LoVo (cell line): ENCODE measurements around the gene MAGI2.

ENCODE experiments used
- DNase-seq: peaks from one replicate; pipeline ENCODE4 v3.0.0-alpha.2; 2016; ENCODE audit warnings: low spot score

The MAGI2 gene

DNA sequence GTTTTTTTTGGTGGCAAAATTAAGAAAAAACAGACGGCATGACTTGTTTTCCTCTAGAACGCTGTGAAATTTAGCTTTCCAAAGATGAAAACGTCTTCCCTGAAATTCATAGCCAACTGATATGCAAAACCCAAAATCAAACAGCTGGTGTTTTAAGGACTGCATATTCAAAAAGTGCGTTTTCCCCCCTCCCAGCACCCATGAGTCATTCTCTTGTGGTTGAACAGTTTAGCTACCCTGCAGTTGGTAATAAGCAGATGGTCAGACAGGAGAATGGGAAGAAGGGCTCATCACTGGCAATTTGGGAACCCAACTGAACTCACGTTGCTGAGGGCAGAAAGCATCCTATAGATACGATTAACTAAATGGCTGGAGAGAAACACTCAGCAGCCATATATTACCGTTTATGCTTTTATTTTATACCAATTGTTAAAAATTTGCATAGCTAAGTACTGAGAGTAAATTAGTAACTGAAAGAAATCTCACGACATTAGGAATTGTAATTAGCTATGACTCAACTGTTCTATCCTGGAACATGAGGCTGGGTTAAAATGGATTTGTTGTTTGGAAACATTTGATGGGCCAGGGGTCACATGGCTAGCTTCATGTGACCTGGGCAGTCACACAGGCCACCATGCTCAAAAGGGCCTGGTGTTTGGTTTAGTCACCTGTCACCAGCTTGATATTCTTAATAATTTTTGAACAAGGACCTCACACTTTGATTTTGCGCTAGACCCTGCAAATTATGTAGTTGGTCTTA is 1311.8 kb downstream of the MAGI2 start:
- DNase-seq, result no peak

DNA sequence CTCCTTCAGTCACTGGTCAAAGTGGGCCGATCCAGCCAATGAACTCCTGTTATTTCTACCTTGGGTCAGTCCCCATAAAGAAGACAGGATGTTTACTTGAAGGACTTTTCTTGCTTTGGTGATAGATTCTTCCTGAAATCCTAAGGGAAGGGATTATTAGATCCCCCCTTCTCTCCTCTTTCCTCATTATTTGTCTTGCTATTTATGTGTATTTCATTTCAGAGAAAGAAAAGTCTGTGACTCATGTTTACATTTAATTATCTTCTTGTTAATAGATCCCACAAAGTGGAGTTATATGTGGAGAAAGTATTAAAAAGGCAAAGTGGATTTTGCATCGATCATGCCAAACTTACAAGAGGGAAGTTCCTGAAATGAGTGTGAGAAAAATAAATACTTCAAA is 1313.4 kb downstream of the MAGI2 start:
- DNase-seq, result no peak

DNA sequence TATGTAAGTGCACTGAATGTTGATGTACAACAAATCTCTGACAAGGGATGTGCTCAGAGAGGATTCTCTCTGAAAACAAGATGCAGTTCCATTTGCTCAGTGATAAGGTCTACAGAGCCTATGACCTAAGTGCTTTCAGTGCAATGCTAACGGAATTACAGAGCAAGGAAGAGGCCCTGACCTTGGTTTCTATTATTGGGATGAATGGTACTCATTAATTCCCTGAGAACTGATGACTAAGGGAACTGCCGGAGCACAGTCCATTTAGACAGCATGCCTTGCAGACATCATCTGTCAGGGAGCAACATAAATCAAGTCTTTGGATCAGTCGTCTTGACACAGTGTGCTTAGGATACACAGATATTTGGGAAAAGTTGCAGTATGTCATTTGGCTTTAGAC is 1314.1 kb downstream of the MAGI2 start:
- no peak for DNase-seq

DNA sequence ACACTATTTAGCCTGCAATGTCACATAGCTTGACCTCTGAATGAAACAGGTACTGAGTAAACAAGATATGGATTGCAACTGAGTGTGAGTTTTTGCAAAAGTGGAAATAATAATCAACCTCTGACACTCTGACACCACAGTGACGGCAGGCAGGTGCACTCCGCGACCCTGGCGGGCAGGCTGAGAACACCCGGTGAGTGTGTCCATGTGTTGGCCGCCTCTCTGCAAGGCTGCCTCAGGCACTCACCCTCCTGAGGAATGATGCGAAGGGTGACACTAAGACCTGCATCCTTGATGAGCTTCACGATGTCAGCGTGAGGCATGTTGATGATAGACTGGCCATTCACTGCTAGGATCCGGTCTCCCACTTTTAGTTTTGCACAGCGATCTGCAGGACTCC is 1318.7 kb downstream of the MAGI2 start:
- no peak for DNase-seq

DNA sequence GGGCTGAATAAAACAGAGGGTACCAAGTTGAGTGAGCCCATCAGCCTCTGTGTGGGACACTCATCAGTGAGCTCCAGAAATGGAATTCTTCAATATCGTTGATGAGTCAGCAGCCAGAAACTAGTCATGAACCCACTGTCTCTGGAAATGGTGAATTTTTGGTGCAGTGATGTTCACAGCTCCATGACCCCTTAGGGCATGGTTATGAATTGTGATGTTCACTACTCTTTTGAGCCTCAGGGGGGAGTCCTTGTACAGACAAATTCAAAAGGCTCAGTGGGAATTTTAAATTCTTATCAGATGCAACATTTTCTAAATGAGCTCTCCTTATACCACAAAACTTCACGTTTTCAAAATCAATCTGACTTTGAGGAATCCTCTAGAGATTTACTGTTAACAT is 1319.2 kb downstream of the MAGI2 start:
- DNase-seq, result no peak

DNA sequence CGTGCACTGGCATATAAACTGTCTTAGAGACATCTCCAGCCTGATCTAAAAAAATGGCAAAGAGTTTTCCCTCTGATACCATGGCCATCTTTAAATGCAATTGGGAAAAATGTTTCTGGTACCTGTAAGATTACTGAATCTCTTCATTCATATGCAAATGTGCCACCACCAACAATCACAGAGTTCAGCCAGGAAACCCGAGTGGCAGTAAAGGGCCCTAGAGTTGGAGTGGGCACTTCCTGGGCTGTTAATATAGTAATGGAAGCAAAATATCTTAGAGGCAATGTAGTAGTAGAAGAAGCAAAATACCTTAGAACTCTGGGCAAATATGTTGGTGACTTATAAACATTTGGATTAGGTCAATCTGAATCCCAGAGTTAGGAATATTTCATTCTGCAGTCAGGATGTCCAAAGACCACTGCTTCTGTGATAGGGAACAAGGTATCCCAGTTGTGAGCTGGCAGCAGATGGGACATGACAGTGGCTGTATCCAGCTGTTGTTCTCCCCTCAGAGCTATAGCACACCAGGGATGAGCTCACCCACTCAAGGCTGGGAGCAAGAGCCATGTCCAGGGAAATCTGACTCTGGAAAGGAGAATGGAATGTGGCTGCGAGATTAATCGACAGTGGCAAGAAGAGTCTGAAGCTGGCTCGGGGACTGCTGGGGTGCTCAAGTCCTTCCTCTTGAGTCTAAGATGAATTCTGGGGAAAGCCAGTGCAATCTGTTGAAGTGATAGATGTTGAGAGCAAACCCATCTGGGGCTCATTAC is 1322.8 kb downstream of the MAGI2 start:
- DNase-seq, result no peak

DNA sequence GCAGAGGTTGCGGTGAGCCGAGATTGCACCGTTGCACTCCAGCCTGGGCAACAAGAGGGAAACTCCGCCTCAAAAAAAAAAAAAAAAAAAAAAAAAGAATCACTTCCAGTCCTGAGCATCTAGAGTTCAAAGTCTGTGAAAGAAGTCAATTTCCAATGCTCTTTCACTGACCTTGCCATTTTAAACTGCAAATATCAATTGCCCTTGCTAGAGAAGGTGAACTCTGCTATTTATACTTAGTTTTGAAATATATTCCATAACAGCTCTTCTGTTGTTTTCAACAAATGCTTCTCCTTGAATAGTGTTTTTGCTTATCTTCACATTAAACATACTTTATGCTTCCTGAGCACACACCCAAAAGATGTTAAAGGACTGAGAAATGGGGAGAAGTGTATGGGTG is 1323.6 kb downstream of the MAGI2 start:
- no peak for DNase-seq

DNA sequence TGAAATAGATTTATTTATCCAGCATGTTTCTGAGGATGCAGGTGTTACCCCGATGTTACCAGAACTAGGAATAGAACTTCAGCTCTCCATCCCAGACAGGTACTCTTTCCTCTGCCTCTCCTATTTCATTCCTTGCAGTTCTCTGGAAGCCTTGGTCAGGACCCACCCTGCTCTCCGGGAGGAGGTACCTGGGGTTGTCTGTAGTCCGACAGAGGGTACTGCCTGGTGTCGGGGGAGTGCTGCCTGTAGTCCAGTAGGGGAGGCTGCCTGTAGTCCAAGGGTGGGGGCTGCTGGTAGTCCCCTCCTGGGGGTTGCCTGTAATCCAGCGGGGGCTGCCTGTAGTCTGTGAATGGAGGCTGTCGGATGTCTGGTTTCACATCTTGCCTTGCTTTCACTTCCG is 1326.5 kb downstream of the MAGI2 start:
- no peak for DNase-seq

DNA sequence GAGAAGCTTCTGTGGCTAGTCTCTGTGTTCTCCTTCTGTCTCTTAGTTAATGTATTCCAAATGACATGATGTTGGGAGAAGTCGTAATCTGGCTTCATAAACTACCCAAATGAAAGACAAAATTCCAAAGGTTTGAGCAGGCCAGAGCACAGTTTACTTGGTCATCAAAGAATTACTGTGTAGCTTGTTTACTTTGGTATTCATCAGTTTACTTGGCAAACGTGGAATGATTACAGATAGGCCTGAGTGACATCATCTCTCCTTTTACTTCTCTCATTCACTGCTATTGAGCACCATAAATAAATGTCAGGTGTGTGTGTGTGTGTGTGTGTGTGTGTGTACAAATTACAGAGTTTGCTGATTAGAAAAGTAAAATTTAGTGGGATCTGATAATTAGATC is 1327.6 kb downstream of the MAGI2 start:
- no peak for DNase-seq

DNA sequence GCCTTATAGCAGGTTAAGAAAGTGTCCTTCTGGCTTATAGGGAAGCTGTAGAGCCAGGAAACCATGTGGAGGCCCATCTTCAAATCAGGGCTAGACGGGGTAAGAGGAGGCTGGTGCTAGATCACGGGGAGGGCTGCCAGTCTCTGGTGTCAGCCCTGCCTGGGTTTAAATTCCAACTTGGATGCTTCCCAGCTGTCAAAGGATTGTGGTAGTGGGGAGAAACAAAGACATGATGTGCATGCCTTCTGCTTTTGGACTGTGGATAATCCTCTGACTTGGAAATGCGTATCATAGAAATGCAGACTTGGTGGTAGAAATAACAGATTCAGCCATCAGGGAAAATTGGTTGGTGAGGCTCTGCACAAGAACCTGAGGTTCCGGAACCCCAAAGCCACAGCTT is 1329.3 kb downstream of the MAGI2 start:
- DNase-seq, result no peak

DNA sequence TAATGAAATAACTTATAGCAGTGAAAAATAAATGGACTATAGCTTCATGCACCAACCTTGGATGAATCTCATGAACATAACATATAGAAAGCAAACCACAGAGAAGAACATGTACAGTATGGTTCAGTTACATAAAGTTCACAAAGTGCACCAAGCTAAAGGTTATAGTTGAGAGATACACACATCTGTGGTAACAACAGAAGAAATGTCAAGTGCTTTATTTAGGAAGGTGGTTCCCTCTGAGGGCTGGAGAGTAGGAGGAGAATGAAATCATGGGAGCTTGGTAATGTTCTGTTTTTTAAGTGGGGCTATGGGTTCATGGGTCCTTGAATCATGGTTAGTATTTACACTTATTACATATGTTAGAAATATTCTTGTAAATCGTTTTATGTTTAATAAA is 1331.6 kb downstream of the MAGI2 start:
- no peak for DNase-seq

DNA sequence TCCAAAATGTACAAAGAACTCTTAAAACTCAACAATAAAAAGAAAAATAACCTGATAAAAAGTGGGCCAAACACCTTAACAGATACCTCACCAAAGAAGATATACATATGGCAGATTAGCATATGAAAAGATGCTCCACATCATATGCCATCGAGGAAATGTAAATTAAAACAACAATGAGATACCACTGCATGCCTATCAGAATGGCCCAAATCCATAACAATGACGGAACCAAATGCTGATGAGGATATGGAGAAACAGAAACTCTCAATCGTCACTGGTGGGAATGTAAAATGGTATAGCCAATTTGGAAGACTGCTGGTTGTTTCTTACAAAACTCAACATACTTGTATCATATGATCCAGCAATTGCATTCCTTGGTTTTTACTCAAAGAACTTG is 1335.0 kb downstream of the MAGI2 start:
- no peak for DNase-seq

DNA sequence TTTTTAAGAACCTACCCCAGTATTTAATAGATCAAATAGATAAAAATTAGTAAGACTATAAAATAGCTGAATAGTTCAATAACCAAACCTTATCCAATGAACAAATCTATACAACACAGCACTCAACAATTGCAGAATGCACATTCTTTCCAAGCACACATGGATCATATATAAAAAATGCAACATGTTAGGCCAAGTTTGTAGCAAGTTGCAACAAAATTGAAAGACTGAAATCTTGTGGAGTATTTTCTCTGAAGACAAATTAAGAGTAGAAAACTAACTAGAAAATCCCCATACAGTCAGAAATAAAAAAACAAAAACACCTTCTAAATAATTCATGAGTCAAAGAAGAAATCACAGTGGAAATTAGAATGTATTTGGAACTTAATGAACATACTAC is 1337.6 kb downstream of the MAGI2 start:
- no peak for DNase-seq

DNA sequence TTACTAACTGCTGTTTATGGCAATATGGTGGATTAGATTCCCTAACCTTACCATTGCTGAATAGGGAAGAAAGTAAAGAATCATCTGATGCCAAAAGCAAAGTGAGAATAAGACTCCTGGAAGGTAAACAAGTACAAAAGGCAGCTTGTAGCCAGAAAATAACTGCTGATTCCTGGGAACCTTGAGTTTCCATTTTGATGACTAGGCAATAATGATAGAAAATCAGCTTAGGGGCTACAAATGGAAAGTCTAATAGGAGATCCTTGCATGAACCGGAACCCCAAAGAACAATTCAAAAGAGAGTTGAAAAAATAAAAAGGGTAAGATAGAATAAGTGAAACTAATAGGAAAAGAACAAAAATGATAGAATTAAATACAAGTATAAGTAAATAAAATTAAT is 1338.5 kb downstream of the MAGI2 start:
- DNase-seq, result no peak

DNA sequence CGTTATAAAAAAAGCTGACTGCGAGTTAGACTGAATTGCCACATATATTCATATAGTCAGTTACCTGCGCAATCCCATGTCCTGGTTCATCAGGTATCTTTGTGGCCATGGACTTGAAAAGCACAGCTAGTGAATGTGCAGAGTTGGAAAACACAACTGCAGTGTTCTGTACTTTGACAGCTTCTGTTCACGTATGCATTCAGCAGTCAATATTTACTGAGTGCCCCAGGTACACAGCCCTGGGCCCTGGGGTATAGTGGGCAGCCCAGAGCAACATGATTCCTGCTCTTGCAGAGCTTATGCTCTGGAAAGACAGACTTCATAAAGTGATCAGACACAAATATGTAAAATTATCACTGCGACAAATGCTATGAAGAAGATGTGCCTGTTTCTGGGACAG is 1341.0 kb downstream of the MAGI2 start:
- DNase-seq, result no peak

DNA sequence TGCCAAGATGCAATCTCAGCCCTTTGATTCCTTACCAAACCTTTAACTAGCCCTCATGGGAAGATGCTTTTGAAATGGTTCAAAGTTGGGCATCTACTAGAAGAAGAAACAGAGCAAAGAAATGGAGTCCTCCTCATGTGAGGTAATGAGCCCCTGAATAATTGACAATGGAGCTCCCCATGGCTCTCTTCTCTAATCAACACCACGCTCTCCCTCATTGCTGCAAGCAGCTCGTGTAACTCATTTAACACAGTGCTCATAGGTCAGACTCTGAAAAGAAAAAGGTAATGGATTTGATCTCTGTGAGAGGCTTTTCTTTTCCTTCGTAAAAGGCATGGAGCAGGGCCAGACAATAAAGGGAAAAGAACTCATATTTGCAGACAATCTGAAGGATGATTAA is 1342.1 kb downstream of the MAGI2 start:
- DNase-seq, result no peak

DNA sequence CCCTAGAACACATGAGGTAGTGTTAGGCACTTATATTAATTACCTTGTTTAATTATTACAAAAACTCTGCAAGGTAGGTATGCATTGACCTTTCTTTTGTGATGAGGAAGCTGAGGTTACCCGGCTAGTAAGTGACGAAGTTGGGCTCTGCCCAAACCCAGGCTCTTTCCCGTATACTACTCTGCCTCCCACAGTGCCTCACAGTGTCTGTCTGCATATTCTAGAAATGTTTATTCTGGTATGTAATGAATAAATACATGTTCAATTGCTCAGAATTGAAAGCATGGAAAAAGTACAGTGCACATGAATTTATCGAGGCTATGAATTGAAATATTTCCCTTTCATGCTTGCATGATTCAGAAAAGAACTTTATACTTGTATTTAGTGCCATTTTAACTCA is 1350.0 kb downstream of the MAGI2 start:
- no peak for DNase-seq

DNA sequence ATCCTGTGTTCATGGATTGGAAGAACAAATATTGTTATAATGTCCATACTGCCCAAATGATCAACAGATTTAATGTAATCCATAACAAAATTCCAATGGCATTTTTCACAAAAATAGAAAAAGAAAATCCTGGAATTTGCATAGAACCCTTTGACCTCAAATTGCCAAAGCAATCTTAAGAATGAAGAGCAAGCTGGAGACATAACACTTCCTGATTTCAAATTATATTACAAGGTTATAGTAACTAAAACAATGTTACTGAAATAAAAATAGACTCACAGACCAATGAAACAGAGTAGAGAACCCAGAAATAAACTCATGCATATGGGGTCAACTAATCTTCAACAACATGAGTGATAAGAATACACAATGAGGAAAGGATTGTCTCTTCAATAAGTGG is 1352.4 kb downstream of the MAGI2 start:
- no peak for DNase-seq

DNA sequence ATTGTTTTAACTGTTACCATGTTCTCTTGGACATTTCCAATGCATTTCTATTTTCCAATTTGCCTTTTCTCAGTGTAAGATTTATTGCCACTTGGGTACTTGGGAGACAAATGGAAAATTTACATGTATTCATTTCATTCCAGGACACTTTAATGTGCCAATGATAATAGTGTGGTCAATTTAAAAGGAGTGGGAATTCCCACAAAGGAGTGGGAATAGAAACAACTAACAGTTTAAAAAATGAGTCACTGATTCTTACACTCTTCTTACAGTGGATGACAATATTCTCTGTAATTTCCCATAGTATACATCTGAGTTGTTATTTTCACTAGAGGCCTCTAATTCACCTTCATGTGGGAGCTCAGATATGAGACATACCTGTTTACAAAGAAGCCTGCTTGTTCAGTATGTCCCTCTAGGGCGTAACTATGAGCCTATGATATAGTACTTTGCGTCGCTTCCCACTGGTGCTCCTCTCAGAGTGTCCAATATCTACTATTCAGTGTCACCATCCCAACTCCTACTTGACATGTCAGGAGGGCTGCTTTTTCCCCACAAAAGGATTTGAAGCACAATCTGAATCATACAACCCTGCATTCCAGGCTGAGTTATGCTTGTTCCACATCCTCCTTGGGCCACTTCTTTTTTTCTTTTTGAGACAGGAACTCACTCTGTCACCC is 1353.6 kb downstream of the MAGI2 start:
- no peak for DNase-seq

DNA sequence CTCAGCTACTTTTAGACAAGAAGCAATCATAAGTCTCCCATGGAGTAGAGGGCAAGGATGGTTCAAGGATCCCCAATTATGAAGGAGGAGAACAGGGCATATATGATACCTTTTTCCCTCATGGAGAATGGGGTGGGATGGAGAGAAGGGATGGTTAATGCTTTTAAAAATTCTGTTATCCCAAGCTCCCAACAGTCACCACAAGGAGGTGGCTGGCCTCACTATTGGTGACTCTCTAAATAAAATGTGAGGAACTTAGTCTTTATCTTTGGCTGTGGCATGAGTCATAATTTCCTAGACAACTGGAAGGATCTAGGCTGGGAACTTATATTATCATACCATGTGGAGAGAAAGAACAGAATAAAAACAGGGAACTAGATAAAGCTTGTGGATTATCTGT is 1357.9 kb downstream of the MAGI2 start:
- DNase-seq, result no peak

DNA sequence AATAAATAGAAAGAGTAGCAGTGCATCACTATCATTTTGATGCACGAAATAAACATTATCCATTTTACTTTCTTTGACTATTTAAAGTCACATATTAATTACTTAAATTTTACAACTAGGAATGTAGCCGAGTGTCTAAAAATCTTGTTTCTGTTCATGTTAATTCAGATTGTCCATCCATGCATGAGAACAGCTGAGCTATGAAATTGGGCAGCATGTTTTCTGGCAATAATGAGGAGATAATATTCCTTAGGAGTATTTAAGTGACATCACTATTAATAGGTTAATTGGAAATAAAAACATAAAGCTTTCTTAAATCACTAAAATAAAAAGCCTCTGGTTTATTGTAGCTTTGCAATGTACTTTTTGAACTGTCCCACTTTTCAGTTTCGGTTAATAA is 1361.1 kb downstream of the MAGI2 start:
- DNase-seq, result no peak

DNA sequence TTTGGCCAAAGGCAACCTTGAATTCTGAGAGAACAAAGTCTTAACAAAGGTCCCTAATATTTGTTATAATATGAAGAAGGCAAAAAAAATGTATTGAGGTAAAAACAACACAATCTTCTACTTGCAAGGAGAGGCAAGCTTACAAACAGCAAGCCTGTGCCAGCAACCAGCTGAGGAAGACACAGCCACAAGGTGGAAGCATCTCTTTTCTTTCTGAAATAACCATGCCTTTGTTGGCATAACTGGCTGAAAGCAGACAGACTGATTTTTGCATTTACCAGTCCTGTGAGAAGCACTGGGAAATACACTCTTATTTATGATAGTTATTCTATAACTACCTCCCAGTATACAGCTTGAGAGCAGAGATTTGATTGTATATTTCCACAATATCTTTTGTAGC is 1362.9 kb downstream of the MAGI2 start:
- DNase-seq, result no peak

DNA sequence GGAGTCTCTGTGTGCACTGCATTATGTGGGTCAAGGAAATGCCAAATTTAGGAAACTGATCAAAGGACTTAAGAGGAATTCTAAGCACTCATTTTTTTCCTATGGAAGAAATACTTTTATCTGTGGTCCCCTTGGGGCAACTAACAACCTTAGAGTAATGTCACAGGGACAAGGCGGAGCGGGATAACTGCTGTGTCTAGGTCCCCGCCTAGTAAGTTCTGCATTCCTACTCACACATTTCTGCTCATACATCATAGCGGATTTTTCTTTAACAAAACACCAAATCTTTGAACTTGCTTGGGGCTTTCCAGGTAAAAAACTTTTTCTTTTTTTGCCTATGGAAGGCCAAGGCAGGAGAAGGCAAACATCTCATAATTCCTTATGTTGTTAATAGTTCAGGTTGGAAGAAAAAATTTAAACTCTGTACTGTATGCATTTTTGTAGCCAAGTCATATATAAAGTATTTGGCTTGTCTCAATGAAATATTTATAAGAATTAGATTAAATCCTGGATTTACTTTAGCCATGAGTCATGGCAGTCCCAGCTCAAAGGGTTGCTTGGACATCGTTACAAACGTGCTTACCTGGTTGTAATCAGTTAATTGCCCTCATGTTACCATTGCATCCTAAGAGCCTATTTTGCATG is 1369.9 kb downstream of the MAGI2 start:
- no peak for DNase-seq
